Stimulated activated CD8-positive, alpha-beta memory T cell treated with anti-CD3 and anti-CD28 coated beads, Interleukin-7, amount 100 ng/mL, for 24 hours (primary cell): Measurements from ENCODE around the gene PRG3.

ENCODE experiments used
- DNase-seq: peaks from one replicate; pipeline ENCODE4 v3.0.0-alpha.2; 2020; ENCODE audit warnings: low read depth

PRG3 gene, protein sequence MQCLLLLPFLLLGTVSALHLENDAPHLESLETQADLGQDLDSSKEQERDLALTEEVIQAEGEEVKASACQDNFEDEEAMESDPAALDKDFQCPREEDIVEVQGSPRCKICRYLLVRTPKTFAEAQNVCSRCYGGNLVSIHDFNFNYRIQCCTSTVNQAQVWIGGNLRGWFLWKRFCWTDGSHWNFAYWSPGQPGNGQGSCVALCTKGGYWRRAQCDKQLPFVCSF

DNA sequence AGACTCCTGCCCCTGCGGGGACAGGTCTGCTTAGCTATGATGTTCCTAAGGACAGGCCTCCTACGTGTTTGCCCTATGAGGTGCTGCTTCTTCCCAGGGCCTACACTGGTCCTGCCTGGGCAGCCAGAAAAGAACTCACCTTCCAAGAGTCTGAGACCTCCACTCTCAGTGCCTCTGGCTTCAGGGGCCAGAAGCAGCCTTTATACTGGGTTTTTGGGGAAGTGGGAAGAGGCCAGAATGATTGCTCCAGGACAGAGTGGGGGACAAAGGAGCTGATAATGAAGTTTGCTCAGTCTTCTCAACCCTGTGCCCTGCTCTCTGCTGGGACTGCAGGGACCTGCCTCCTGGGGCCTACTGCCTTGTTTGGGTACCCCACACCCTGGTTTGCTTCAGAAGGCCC, at the start of gene PRG3:
Gene PRG3, minus strand, starts transcription at position 176 of the 400 bp plus-strand sequence. CDS start 442 bp downstream, outside the sequence.
- no peak for DNase-seq

- DNase-seq = no peak
These were observed 49.0 kb upstream of the PRG3 start for GRCh38 chr11:57429946-57430345.

GRCh38 chr11:57428643-57429042, 47.7 kb upstream of the PRG3 start:
- DNase-seq = no peak

- no peak for DNase-seq
These were observed 46.8 kb upstream of the PRG3 start for GRCh38 chr11:57427727-57428082.

DNA sequence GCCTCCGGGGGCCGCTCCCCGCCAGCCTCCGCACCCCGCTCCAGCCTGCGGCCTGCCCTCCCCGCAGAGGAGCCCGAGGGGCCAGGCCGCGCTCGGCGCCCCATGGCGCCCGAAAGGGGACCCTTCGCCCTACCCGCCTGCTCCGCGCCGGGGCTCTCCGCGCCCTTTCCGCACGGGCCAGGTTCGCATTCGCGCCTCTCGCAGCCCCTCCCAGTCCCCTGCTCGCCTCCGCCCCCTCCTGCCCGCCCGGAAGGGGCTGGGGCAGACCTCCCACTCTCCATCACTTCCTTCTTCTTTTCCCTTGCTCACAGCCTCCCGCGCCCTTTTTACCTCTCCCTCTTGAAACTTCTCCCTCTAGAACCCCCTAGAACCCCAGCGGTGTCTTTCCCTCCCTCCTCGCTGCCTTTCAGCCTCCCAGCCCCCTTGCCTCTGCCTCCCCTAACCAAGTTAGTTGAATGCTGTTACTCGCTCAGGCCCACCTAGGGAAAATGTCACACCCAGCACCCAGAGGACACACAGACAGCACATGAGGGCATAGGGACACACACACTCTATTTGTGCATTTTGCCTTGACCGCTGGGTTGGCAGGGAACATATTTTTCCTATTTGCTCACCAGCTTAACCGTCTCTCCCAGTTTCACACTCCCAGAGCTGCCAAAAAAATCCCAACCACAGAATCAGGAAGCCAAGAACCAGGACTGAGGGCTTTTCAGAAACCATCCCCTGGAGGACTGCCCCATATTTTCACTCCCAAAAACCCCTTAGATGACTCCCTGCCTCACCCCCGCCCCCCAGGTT, 46.2 kb upstream of the PRG3 start, which contains the start of gene SLC43A3:
Gene SLC43A3, minus strand, starts transcription at position 193 of the 798 bp plus-strand sequence. CDS start 949 bp downstream, outside the sequence.
- DNase-seq = peak; percentile 64

GRCh38 chr11:57426439-57426928, 45.5 kb upstream of the PRG3 start:
- no peak for DNase-seq

DNA sequence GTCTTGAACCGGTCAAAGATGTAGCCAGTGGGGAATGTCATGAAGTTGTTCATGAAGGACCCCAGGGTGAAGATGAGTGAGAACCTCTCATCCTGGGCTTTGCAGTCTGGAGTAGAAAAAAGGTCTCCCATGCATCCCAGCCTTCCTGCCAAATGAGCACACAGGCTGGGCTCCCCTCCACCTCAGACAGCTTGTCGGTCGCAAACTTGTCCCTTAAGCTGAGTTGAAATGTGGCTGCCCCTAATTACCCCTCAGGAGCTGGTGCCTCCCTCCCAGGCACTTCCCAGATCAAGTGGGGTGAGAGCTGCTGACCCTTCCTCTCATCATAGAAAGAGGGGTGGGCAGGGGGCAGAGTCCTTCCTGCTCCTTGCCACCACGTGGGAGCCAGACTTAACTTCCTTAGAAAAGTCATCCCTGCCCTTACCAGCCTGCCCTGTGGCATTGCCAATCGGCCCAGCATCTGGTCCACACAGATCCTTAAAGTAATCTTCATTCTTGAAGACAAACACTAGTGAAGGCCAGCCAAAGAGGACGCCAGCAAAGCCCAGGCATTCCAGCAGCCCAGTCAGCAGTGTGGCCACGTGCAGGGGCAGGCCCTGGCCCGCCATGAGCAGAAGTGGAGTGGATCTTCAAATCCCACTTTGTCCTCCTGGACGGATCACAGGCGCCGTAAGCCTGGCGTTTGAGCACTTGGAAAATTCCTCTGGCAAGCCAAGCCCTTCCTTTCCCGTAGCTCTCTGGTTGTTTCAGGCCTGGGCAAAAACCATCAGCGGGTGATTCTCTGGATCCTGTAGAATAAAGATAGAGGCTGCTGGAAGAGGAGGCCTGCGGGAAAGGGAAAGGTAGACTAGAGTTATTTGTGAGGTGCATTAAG, 44.9 kb upstream of the PRG3 start:
- DNase-seq = no peak

DNA sequence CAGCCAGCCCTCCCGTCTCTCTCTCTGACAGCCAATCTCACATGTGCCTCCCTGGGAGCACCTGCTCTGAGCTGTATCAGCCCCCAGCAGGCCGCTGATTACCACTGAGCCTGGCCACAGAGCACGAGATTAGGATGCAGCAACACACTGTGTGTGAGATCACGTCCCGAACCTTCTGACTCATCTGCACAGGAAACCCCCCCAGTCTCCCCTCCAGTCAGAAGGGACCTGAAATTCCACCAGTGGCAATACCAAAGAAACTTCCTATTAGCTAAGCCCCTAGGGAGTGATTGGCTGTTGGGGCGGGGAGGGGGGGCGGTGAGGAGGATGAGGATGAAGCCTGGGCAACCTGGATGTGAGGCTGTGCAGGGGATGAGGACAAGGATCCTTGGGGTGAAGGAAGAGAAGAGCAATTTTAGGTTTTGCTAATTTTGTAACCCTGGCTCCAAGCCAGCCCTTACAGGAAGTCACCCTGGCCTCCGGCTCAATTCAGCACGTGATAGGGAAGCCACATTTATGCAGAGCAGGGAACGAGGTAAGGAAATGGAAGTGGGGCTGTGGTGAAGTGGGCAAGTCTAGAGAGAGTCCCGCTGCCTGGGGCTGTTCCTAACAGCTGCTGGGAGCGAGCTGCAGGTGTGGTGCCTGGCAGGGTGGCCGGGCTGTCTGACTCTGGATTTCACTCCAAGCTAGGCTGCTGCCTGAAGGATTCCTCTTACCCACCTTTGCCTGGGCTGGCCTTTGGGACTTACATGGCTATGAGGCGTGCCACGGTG, 44.0 kb upstream of the PRG3 start:
- peak; percentile 71 for DNase-seq

GRCh38 chr11:57424137-57424791, 43.3 kb upstream of the PRG3 start:
- no peak for DNase-seq

DNA sequence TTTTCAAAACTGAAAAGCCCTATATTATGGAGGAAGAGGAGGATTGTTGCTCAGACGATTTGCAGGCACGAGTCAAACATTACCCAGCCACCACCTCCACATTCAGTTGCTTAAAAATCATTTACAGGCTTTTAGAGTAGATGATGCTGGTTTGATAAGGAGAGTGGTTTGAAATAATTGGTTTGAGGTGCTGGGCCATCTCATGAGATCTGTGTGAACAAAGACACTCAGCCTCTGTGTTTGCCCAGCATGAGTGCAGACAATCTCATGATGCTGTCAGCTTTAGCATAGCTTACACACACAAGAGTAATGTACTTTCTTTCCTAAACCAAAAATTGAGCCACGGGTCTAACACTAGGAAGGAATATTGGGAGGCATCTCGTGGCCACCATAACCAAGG, 41.7 kb upstream of the PRG3 start:
- no peak for DNase-seq

DNA sequence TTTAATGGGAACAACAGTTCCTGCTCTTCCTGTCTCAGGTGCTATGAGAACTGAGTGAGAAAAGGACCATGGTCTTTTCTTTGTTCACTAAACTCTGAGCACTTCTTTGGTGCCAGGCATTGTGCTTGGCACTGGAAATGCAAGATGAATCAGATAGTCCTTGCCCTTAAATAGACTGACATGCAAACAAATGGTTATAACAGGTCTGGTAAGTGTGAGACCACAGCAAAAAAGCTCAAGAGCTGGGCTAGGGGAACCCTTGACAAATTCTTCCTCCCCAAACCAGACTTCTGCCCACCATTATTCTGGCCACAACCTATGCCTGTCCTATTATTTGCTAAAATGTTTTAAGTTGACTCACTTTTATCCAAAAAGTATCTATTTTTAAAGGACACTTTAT, 40.9 kb upstream of the PRG3 start:
- DNase-seq = no peak

GRCh38 chr11:57421066-57421465, 40.1 kb upstream of the PRG3 start:
- no peak for DNase-seq

DNA sequence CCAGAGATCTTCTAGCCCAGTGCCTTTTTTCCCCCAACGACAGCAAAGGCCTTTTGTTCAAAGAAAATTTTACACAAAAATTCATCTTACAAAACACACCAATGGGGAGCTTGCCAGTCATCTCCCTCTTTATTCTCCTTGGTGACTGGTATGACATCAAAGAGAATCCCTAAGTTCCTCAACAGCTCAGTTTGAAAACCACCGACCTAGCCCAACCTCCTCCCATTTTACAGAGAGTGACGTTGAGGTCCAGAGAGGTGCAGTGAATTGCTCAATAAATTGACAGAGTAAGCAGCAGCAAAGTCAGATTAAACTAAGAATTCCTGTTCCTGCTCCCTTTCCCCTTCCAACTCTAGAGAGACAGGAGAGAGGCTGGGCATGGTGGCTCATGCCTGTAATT, 38.2 kb upstream of the PRG3 start:
- no peak for DNase-seq

GRCh38 chr11:57418131-57418530, 37.2 kb upstream of the PRG3 start:
- no peak for DNase-seq

DNA sequence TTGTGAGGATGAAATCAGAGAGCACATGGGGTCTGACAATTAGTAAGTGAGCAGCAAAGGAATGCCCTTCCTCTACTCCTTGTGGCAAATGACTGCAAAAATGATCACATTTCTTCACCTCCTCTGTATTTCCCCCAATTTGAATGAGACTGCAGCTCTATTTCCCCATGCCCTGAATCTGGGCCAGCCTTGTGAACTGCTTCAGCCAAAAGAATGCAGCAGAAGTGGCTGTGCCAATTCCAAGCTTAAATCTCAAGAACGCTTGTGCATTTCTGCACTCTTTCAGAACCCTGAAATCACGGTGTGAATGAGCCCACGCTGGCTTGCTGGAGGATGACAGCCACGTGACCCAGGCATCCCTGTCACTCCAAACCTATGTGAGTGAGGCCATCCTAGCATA, 36.1 kb upstream of the PRG3 start:
- no peak for DNase-seq

- DNase-seq = no peak
These were observed 35.5 kb upstream of the PRG3 start for GRCh38 chr11:57416436-57416835.

GRCh38 chr11:57414612-57415212, 33.8 kb upstream of the PRG3 start:
- no peak for DNase-seq

- DNase-seq = no peak
These were observed 32.7 kb upstream of the PRG3 start for GRCh38 chr11:57413681-57414080.

DNA sequence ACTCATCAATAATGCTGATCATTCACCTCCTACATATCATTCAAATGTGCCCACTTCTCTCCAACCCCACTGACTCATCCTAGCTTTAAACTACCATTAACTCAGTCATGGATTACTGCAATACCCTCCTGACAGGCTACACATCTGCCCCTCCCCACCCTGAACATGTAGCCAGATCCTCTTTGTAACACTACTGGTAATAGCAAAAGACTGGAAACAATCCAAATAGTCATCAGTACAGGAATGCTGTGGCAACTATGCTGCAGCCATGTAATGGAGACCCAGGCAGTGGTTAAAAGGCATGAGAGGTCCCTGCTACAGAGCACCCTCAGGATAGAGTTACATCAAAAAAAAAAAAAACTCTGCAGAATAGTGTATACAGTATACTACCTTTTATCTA, 29.3 kb upstream of the PRG3 start:
- DNase-seq = no peak

GRCh38 chr11:57409321-57410100, 28.6 kb upstream of the PRG3 start:
- DNase-seq = no peak
